HepG2 (cell line): ENCODE results near the gene FSCN2. TPM values are rescaled to one million over a fixed set of nuclear protein-coding genes. Genes with fewer than 3 reads are reported as not detected.
A peak's percentile ranks its signal among the peaks of the same experiment; 100 is the strongest.

ENCODE experiments used
- ARNTL ChIP-seq: sonication (generic); formaldehyde crosslinking; IDR thresholded peaks from 2 replicates; pipeline ENCODE4 v1.4.0; 2020; ENCODE audit warnings: mild to moderate bottlenecking, missing genetic modification reagents
- ATF5 ChIP-seq: sonication (generic); formaldehyde crosslinking; IDR thresholded peaks from 2 replicates; pipeline ENCODE4 v1.4.0; 2020; ENCODE audit warnings: mild to moderate bottlenecking, low read depth, missing genetic modification reagents
- CBX5 ChIP-seq: sonication (generic); formaldehyde crosslinking; IDR thresholded peaks from 2 replicates; pipeline ENCODE4 v1.4.0; 2020; ENCODE audit warnings: missing genetic modification reagents, borderline replicate concordance
- MIXL1 ChIP-seq: IDR thresholded peaks from 2 replicates; pipeline ENCODE4 v1.6.1; 2016
- PITX1 ChIP-seq: sonication (generic); formaldehyde crosslinking; IDR thresholded peaks from 2 replicates; pipeline ENCODE4 v1.5.1; 2020; ENCODE audit warnings: mild to moderate bottlenecking, missing genetic modification reagents
- RELA ChIP-seq: sonication (generic); formaldehyde crosslinking; IDR thresholded peaks from 2 replicates; pipeline ENCODE4 v1.4.0; 2020; ENCODE audit warnings: missing genetic modification reagents
- SMAD1 ChIP-seq: sonication (generic); formaldehyde crosslinking; IDR thresholded peaks from 2 replicates; pipeline ENCODE4 v1.4.0; 2020; ENCODE audit warnings: missing genetic modification reagents, low read depth, mild to moderate bottlenecking, borderline replicate concordance
- SSRP1 ChIP-seq: IDR thresholded peaks from 2 replicates; pipeline ENCODE4 v1.6.1; 2016; ENCODE audit warnings: control low read depth
- ZC3H4 ChIP-seq: sonication (generic); formaldehyde crosslinking; IDR thresholded peaks from 2 replicates; pipeline ENCODE4 v1.4.0; 2020; ENCODE audit warnings: missing genetic modification reagents, borderline replicate concordance
- ZFP62 ChIP-seq: sonication (generic); formaldehyde crosslinking; IDR thresholded peaks from 2 replicates; pipeline ENCODE4 v1.4.0; 2020; ENCODE audit warnings: missing genetic modification reagents
- ZNF256 ChIP-seq: sonication (generic); formaldehyde crosslinking; conservative IDR thresholded peaks from 2 replicates; pipeline ENCODE4 v1.4.0; 2020; ENCODE audit warnings: missing genetic modification reagents
- ZNF282 ChIP-seq: fragments of 450-650 bp; IDR thresholded peaks from 2 replicates; pipeline ENCODE4 v1.6.1; 2018; ENCODE audit not compliant: partially characterized antibody
- ZNF441 ChIP-seq: sonication (generic); formaldehyde crosslinking; IDR thresholded peaks from 2 replicates; pipeline ENCODE4 v1.7.0; 2021; ENCODE audit warnings: missing genetic modification reagents, borderline replicate concordance
- ZNF556 ChIP-seq: sonication (generic); formaldehyde crosslinking; IDR thresholded peaks from 2 replicates; pipeline ENCODE4 v1.4.0; 2020; ENCODE audit warnings: mild to moderate bottlenecking, missing genetic modification reagents, borderline replicate concordance
- ZNF558 ChIP-seq: sonication (generic); formaldehyde crosslinking; IDR thresholded peaks from 2 replicates; pipeline ENCODE4 v1.9.0; 2022; ENCODE audit warnings: mild to moderate bottlenecking, missing genetic modification reagents, borderline replicate concordance
- ZNF639 ChIP-seq: conservative IDR thresholded peaks from 2 replicates; pipeline ENCODE4 v1.6.1; 2018; ENCODE audit warnings: missing genetic modification reagents
- ZNF747 ChIP-seq: sonication (generic); formaldehyde crosslinking; IDR thresholded peaks from 2 replicates; pipeline ENCODE4 v1.8.1; 2023; ENCODE audit warnings: missing genetic modification reagents, mild to moderate bottlenecking, borderline replicate concordance
- ZNF792 ChIP-seq: IDR thresholded peaks from 2 replicates; pipeline ENCODE4 v1.6.1; 2016
- ZNF850 ChIP-seq: sonication (generic); formaldehyde crosslinking; conservative IDR thresholded peaks from 2 replicates; pipeline ENCODE4 v1.9.0; 2021; ENCODE audit warnings: mild to moderate bottlenecking, missing genetic modification reagents
- polyA plus RNA-seq, 8 experiments: library from polyadenylated mRNA; depleted of rRNA in 3 of 8; stranded (reverse) in 7 of 8; unstranded in 1 of 8; fragments of >200 nt; fragmentation: Illumina TruSeq in 4 of 8; extraction: Trizol in 4 of 8; gene quantifications; 2 replicates each; pipeline versions ENCODE4 v1.2.1 to v1.2.3, GENCODE V29; 2011 to 2016; ENCODE audit warnings: low read depth in 4 of 8, missing spikeins in 1 of 8, mixed read lengths in 1 of 8; ENCODE audit not compliant: insufficient read depth in 1 of 8
- total RNA-seq, 5 experiments: library from RNA; depleted of rRNA; stranded (reverse); fragments of >200 nt; fragmentation: Illumina TruSeq; extraction: Trizol; gene quantifications; 2 replicates each; pipeline ENCODE4 v1.2.3, GENCODE V29; 2016; ENCODE audit warnings: low read depth in 1 of 5
- TF ChIP-seq, protein P1 (sequence below): sonication (generic); formaldehyde crosslinking; conservative IDR thresholded peaks from 2 replicates; pipeline ENCODE4 v1.4.0; 2020; ENCODE audit warnings: missing genetic modification reagents
- TF ChIP-seq, protein P2 (sequence below): sonication (generic); formaldehyde crosslinking; IDR thresholded peaks from 2 replicates; pipeline ENCODE4 v1.8.1; 2023; ENCODE audit warnings: mild to moderate bottlenecking, moderate library complexity, missing genetic modification reagents
- TF ChIP-seq, protein P3 (sequence below): sonication (generic); formaldehyde crosslinking; IDR thresholded peaks from 2 replicates; pipeline ENCODE4 v1.5.0; 2020; ENCODE audit warnings: missing genetic modification reagents
- TF ChIP-seq, protein P4 (sequence below): sonication (generic); formaldehyde crosslinking; IDR thresholded peaks from 2 replicates; pipeline ENCODE4 v1.8.0; 2022; ENCODE audit warnings: missing genetic modification reagents, mild to moderate bottlenecking, inconsistent platforms, borderline replicate concordance

Gene FSCN2
- total and polyA plus RNA-seq, 2 of the 13 experiments (the other 11 are each of a cell fraction or from before 2014, with no cell fraction given): 0.09 TPM; not detected in 1

DNA sequence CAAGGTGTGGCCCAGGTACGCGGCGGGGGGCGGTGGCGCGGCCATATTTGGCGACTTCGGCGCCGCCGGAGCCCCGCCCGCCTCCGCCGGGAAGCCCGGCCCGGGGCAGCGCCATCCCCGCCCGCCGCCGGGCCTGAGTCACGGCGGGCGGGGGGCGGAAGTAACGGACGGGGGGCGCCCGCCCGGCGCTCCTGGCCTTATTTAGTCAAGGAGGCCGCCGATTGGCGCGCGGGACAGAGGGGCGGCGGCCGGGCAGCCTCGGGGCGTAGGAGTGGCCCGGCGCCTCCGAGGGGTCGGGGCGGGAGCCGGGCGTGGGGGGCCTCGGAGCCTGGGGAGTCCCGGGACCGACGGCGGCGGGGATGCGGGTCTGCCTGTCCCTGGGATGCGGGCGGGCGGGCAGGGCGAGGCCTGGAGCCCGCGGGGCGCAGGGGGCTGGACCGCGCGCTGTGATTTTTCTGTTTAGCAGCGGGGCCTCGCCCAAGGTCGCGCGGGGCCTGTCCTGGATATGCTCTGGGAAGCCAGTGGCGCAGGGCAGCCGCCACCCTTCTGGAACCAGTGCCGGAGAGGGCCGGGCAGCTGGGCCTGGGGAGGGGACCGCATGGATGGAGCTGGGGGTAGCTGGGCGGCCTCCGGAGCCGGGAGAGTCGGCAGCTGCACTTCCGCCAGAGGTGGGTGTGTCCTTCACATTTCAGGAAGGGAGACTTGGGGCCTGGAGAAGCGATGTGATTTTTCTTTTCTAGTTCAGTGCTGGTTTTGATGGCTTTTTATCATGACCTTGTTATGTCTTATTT is 13.2 kb upstream of the FSCN2 start (continued):
- TF ChIP-seq, protein P1, sequence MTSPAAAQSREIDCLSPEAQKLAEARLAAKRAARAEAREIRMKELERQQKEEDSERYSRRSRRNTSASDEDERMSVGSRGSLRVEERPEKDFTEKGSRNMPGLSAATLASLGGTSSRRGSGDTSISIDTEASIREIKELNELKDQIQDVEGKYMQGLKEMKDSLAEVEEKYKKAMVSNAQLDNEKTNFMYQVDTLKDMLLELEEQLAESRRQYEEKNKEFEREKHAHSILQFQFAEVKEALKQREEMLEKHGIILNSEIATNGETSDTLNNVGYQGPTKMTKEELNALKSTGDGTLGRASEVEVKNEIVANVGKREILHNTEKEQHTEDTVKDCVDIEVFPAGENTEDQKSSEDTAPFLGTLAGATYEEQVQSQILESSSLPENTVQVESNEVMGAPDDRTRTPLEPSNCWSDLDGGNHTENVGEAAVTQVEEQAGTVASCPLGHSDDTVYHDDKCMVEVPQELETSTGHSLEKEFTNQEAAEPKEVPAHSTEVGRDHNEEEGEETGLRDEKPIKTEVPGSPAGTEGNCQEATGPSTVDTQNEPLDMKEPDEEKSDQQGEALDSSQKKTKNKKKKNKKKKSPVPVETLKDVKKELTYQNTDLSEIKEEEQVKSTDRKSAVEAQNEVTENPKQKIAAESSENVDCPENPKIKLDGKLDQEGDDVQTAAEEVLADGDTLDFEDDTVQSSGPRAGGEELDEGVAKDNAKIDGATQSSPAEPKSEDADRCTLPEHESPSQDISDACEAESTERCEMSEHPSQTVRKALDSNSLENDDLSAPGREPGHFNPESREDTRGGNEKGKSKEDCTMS (CRISPR knock-in tag): no peak
- TF ChIP-seq ZNF639 (CRISPR knock-in tag) (peak; percentile 99), ZC3H4 (CRISPR knock-in tag) (no peak), ZNF558 (CRISPR knock-in tag) (peak; percentile 53; the same call in 1 of the 2 replicates), ZNF441 (CRISPR knock-in tag) (0 out of 2 replicates have a peak, but pooled peaks have one; percentile 34), ZNF256 (CRISPR knock-in tag) (no peak), ZNF747 (CRISPR knock-in tag) (no peak), SSRP1 (CRISPR knock-in tag) (no peak), ZNF792 (CRISPR knock-in tag) (no peak), PITX1 (no peak), ZNF556 (CRISPR knock-in tag) (peak; percentile 36; the same call in 1 of the 2 replicates), ZNF850 (no peak), SMAD1 (no peak), ARNTL (no peak), CBX5 (no peak), ATF5 (no peak), ZNF282 (no peak), MIXL1 (CRISPR knock-in tag) (no peak), ZFP62 (CRISPR knock-in tag) (no peak), RELA (CRISPR knock-in tag) (0 out of 2 replicates have a peak, but pooled peaks have one; percentile 47)
- TF ChIP-seq, protein P2, sequence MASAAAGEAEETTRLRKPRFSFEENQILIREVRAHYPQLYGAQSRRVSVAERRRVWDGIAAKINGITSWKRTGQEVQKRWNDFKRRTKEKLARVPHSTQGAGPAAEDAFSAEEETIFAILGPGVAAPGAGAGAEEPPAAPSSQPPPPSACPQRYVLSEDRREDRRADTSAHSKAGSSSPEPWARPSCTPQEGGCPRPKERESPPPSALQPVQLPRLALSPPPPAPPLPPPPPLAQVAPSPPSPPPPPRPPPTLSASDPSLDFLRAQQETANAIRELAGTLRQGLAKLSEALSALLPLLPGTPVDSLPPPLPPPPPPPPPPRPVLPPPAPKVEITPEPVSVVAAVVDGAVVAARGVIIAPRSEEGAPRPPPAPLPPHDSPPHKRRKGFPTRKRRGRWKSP: no peak
- TF ChIP-seq, protein P3, sequence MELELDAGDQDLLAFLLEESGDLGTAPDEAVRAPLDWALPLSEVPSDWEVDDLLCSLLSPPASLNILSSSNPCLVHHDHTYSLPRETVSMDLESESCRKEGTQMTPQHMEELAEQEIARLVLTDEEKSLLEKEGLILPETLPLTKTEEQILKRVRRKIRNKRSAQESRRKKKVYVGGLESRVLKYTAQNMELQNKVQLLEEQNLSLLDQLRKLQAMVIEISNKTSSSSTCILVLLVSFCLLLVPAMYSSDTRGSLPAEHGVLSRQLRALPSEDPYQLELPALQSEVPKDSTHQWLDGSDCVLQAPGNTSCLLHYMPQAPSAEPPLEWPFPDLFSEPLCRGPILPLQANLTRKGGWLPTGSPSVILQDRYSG (CRISPR knock-in tag): no peak
- TF ChIP-seq, protein P4, sequence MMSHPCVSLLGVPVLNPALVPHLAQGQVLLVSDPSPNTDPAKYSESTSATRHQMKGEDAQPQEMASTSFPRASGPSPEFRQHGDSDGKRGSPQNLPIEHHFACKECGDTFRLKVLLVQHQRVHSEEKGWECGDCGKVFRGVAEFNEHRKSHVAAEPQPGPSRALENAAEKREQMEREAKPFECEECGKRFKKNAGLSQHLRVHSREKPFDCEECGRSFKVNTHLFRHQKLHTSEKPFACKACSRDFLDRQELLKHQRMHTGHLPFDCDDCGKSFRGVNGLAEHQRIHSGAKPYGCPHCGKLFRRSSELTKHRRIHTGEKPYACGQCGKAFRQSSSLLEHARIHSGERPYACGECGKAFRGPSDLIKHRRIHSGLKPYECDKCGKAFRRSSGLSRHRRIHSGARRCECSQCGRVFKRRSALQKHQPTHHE: no peak
